GM18511 (cell line): Measurements from ENCODE around the gene NCAPD2.
"Not testable (repeated sequence)": the region's sequence is repeated elsewhere in the genome, so short reads cannot be mapped to it uniquely, and the experiment has no call there.

ENCODE experiments used
- ATAC-seq: cut with Tn5 transposase; IDR thresholded peaks from one replicate; pipeline ENCODE4 v1.9.1; 2021; ENCODE audit warnings: mild to moderate bottlenecking, moderate library complexity; ENCODE audit not compliant: unreplicated experiment

The NCAPD2 gene

DNA sequence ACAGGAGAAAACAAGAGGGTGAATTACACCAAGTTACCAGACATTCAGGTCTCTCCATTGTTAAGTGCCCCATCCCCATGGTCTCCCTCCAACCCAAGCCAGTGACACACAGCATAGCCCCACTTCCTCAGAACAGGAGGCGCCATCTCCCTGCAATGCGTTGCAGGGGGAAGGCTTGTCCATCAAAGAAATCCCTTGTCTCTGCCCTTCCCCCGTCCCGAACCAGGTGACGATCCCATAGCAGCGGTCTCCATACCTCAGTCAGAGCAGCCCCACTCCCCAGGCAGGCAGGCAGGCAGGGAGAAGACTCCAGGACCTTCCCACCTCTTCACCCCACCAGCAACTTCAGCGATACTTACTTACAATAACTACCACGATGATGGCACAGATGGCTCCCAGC is 29.4 kb upstream of the NCAPD2 start:
- no peak for ATAC-seq

DNA sequence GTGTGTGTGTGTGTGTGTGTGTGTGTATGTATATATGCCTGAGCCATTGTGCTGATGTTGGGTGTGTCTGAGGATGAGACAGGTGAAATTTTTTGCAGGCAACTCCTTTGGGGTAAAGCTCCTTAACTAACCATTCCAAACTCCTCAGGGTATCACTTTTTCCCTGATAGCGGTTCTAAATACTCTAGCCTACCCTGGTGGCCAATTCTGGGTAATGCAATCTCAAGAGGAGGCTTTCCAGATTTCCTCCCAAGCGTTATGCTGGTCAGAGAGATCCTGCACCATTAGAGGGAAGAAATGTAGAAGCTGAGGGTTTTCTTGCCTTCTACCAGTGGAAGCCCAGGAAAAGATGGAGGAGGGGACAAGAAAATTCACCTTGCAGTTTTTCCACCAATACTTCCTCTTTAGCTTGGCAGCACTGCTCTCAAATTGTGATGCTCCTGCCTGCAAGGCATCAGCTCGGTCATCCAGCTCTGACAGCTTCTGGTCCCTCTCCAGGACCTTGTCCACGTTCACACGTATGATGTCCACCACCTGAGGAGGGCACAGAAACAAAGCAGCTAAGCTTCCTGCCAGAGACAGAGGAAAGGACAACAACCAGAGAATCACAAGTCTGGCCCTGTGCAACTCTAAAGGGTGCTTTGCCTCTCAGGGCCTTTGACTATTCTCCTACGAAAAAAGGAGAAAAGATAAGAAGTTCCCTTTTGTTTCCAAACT is 28.3 kb upstream of the NCAPD2 start:
- no peak for ATAC-seq

DNA sequence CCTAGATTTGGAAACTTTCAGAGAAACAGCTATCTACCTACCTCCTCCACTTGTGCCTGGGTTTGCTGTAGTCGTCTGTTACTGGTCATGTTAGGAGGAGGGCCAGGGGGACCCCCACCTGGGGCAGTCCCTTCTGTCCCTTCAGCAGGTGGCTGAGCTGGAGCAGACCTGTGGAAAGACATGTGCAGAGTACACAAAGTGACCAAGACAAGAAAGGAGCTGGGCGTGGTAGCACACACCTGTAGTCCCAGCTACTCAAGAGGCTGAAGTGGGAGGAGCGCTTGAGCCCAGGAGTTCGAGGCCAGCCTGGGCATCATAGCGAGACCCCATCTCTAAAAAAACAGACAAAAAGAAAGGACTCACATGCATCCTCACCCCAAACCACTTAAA is 27.7 kb upstream of the NCAPD2 start:
- no peak for ATAC-seq

DNA sequence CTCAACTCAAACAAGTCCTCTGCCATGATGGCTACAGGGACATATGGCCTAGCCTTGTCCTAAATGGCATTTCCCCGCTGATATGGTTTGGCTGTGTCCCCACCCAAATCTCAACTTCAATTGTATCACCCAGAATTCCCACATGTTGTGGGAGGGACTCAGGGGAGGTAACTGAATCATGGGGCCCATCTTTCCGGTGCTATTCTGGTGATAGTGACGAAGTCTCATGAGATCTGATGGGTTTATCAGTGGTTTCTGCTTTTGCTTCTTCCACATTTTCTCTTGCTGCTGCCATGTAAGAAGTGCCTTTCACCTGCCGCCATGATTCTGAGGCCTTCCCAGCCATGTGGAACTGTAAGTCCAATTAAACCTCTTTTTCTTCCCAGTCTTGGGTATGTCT is 27.2 kb upstream of the NCAPD2 start:
- not testable (repeated sequence) for ATAC-seq

DNA sequence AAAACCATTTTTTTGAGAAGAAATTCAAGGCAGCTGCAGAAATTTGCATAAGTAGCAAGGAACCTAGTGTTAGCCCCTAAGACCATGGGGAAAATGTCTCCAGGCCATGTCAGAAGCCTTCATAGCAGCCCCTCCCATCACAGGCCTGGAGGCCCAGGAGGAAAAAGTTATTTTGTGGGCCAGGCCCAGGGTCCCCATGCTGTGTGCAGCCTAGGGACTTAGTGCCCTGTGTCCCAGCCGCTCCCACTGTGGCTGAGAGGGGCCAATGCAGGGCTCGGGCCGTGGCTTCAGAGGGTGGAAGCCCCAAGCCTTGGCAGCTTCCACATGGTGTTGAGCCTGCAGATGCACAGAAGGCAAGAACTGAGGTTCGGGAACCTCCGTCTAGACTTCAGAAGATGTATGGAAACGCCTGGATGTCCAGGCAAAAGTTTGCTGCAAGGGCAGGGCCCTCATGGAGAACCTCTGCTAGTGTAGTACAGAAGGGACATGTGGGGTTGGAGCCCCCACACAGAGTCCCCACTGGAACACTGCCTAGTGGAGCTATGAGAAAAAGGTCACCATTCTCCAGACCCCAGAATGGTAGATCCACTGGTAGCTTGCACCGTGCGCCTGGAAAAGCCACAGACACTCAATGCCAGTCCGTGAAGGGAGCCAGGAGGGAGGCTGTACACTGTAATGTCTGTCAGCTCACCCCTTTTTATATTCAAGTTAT is 26.2 kb upstream of the NCAPD2 start:
- not testable (repeated sequence) for ATAC-seq

DNA sequence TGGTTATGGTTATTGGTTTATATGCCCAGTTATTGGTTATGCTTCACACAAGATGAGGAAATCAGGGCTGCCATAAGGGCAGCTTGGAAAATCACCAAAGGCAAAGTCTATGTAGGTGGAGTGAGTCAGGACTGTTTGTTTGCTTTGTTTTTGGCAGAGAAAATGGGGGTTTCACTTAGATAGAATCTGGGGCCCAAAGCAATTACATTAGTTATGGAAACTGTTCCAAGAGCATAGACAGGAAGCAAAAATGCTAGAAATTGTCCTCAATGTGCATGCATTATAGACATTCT is 25.7 kb upstream of the NCAPD2 start:
- ATAC-seq, result no peak

DNA sequence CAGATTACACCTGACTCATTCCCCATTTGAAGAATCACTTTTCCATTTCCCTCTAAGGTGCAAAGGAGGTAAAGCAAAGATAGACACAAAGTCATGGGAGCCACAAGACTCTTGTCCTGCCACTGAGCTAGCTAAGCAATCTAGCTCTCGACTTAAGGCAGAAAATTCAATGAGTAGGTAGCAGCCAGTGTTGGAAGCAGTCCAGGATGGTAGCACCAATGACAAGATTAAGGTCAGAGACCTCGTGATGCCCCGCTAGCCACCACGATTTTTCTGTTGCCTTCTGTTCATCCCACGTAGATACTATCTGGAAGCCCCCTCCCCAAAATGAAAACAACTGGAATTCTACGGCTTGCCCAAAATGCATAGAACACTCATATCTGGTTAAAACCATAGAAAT is 24.8 kb upstream of the NCAPD2 start:
- ATAC-seq, result no peak

DNA sequence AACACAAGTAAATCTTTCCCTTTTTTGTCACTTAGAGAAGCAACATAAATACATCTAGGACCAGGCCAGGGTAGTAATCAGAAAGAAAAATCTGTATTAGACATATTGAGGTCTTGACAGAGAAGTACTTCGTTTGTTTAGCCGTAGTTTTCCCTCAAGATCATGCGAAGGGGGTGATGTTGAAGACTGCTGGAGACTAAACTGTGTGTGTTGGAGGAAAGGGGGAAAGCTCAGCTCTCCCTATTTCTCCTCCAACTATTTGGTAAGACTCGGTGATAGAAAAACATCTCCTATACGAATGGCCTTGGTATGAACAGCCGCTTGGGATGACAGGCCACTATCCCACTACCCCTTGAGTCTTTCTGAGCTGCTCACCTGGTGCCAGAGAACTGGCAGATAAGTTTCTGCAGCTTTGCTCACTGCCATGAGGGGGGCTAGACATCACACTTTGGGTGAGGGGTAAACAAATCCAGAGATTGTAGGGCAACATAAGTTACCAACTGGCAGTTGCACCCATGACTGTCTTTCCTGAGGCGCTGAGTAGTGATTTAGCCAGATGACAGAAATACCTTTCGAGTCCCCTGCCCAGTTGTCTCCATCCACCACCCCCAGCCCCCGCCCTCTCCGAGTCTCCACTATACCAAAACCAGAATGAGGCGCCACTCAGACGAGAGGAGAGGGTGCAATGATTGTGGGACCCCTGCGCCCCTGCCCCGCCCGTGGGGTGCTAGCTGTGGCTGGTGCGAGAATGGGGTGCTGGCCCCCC is 24.1 kb upstream of the NCAPD2 start:
- no peak for ATAC-seq

DNA sequence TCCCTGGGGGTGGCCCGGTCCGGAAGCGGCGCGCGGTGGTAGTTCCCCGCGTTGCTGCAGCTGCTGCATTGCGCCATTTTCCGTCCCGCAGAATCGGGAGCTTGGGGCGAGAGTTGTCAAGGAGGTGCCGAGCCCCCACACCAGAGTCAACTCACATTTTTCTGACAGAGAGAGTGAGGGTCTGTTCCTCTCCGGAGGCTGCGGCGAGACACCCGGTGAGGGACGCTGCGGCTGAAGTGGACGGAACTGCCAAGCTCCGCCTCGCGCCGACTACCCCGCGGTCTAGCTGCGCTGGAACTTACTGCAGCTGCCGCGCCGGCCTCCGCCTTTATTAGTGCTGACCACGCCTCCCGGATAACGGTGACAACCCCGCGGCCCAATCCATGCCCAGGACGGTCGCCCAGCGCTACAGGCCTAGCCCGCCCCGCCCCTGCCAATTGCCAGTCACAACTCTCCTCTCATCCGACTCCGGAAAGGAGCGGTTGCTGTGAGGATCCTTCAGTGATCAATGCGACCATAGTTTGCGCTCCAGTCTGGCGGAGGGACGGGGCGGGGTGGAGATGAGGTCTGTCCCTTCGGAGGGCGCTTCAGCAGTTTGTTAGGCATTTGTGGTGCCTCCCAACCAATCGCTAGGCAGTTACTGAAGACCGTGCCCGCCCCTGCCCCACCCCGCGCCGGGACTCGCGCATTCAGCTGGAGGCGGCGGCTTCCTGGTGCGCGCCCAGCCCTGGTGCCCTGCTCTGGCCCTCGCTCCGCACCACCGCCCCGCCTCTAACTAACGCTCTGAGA is 23.3 kb upstream of the NCAPD2 start, which contains the start of gene VAMP1:
Gene VAMP1 (minus strand): TSS at position 303 of the 789 bp plus-strand sequence. CDS start 146 bp downstream, at position 157.
- peak; percentile 92 for ATAC-seq

DNA sequence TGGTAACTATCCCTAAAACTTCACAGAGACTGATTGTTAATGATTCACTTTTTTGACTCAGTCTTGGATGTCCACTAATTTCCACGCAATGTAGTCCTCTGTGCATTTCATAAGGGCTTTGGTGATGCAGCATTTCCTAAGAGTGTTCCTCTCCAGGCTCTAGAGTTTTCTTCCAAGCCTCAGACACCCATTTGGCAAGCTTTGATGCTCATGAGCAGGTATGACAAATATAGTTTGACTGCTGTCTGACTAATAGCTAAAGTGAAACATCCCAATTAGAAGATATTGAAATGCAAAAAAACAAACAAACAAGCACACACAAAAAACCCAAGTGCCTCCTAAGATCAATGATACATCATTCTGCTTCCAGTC is 21.9 kb upstream of the NCAPD2 start:
- ATAC-seq, result no peak

DNA sequence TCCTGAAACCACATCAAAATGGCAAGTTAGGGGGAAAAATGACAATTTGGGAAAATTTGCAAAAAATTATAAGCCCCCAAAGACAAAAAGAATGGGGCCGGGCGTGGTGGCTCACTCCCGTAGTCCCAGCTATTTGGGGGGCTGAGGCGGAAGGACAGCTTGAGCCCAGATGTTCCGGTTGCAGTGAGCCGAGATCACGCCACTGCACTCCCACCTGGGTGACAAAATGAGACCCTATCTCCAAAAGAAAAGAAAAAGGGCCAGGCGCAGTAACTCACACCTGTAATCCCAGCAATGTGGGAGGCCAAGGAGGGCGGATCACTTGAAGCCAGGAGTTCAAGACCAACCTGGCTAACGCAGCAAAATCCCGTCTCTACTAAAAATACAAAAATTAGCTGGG is 21.4 kb upstream of the NCAPD2 start:
- no peak for ATAC-seq

DNA sequence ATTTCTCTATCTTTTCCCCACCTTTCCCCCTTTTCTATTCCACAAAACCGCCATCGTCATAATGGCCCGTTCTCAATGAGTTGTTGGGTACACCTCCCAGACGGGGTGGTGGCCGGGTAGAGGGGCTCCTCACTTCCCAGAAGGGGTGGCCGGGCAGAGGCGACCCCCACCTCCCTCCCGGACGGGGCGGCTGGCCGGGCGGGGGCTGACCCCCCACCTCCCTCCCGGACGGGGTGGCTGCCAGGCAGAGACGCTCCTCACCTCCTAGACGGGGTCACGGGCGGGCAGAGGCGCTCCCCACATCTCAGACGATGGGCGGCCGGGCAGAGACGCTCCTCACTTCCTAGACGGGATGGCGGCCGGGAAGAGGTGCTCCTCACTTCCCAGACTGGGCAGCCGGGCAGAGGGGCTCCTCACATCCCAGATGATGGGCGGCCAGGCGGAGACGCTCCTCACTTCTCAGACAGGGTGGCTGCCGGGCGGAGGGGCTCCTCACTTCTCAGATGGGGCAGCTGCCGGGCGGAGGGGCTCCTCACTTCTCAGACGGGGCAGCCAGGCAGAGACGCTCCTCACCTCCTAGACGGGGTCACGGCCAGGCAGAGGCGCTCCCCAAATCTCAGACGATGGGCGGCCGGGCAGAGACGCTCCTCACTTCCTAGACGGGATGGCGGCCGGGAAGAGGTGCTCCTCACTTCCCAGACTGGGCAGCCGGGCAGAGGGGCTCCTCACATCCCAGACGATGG is 18.5 kb upstream of the NCAPD2 start:
- not testable (repeated sequence) for ATAC-seq

DNA sequence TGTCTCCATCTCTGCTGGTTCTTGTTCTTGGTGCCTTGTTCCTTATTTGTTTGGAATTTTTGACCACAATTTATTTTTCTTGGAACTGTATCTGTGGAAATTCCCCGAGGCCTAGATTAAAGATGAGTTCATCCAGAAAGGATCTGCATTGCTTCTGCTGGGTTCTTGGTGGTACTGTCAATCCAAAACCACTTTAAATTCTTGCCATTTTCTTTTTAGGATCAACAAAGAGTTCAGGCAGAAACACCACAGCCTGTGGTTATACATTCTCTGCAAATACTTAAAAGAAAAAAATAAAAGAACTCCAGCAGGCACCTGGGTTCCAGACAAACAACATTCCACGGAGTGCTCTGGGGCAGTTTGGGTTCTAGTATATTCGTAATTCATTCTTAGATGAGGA is 17.4 kb upstream of the NCAPD2 start:
- no peak for ATAC-seq

DNA sequence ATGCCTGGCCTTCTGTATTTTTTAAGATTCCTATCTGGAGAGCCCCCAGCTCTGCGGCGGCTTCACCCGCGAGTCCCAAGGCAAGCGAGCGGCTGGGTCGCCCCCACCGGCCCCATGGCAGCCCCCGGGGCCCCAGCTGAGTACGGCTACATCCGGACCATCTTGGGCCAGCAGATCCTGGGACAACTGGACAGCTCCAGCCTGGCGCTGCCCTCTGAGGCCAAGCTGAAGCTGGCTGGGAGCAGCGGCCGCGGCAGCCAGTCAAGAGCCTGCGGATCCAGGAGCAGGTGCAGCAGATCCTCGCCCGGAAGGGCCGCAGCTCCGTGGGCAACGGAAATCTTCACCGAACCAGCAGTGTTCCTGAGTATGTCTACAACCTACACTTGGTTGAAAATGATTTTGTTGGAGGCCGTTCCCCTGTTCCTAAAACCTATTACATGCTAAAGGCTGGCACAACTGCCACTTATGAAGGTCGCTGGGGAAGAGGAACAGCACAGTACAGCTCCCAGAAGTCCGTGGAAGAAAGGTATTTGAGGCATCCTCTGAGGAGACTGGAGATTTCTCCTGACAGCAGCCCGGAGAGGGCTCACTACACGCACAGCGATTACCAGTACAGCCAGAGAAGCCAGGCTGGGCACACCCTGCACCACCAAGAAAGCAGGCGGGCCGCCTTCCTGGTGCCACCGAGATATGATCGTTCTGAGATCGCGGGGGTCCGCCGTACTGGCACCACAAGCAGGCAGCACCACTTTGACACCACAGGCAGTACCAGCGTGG is 16.1 kb upstream of the NCAPD2 start:
- not testable (repeated sequence) for ATAC-seq

DNA sequence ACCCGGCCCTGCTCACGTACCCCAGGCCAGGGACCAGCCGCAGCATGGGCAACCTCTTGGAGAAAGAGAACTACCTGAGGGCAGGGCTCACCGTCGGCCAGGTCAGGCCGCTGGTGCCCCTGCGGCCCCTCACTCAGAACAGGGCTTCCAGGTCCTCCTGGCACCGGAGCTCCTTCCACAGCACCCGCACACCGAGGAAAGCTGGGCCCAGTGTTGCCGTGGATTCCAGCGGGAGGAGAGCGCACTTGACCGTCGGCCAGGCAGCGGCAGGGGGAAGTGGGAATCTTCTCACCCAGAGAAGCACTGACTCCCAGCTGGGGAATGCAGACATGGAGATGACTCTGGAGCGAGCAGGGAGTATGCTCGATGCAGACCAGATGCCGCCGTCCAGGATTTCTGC is 15.5 kb upstream of the NCAPD2 start:
- ATAC-seq, result no peak

DNA sequence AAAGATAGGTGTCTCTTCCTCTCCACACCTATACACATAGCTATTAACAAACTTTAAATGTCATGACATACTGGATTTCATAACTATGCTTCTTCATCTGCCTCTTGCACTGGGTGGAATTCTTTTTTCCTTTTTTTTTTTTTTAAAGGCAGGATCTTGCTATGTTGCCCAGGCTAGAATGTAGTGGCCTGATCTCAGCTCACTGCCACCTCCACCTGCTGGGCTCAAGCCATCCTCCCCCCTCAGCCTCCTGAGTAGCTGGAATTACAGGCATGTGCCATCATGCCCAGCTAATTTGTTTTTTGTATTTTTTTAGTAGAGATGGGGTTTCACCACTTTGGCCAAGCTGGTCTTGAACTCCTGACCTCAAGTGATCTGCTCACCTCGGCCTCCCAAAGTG is 5.7 kb upstream of the NCAPD2 start:
- ATAC-seq, result no peak

DNA sequence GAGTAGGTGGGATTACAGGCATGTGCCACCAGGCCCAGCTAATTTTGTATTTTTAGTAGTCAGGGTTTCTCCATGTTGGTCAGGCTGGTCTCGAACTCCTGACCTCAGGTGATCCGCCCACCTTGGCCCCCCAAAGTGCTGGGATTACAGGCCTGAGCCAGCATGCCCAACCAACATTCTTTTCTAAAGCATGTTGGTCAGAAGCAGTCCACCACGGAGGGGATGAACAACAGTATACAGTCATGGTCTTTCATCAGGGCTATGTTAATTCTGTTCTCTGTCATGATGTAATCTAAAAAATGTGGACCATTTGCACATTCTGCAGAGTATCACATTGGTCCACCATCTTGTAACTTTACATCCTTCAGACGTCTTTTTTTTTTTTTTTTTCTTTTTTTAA is 4.5 kb upstream of the NCAPD2 start:
- no peak for ATAC-seq

DNA sequence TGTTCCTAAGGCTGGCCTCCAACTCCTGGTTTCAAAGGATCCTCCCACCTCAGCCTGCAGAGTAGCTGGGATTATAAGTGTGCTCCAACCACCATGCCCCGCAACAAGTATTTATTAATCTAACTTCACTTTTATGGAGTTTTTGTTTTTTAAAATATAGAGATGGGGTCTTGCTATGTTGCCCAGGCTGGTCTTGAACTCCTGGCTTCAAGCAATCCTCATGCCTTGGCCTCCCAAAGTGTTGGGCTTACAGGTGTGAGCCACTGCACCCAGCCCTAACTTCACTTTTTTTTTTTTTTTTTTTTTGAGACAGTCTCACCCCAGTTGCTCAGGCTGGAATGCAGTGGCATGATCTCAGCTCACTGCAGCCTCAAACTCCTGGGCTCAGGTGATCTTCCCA is 3.2 kb upstream of the NCAPD2 start:
- ATAC-seq, result not testable (repeated sequence)

DNA sequence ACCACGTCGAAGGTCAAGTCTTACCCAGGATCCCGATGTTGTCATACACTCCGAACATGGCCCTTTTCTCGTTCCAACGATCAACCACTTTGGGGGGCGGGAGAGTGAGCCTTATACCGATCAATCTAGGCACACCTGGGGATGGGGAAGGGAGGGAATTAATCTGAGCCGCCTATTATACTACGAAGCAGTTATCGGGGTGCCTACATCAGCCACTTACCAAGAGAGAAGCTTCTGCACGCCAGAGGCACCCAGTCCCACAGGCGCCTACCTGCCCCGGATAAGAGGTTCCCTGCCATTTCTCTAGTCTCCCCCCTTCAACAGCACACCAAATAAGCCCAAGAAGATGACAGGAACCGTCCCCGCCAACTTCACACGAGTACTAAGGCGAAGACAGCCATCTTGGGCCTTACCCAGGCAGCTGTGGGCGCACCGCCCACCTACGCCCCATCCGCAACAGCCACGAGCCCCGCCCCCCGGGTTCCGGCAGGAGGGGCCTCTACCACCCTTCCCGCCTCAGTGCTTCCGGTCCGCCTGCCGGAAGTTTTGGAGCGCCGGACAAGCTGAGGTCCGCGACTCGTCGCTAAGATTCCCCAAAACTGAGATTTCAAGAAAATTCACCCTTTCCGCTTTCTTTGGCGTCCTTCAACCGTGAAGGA is 935 bp upstream of the NCAPD2 start, which contains the start of gene MRPL51:
Gene MRPL51 (minus strand): TSS at position 425 of the 659 bp plus-strand sequence. CDS start 126 bp downstream, at position 299.
- ATAC-seq, result peak; percentile 73
